Kidney (tissue), 14 donors: ENCODE measurements around the gene BEST1. TPM values are rescaled to one million over a fixed set of nuclear protein-coding genes. Genes with fewer than 3 reads are reported as not detected.

Source experiments
- DNase-seq, 5 donors: peaks; one replicate each; pipeline ENCODE4 v3.0.0-alpha.2; 2013 to 2020
- FAIRE-seq: peaks from 2 replicates; lab custom pipeline; 2012; peaks lifted over from hg19 to GRCh38; lab: Jason Lieb, UNC
- H3K27ac ChIP-seq, 2 donors: one replicate each; pipeline ENCODE4 v1.7.0; 2013; ENCODE audit warnings: low read depth in 2 of 2, low read length in 2 of 2, inconsistent platforms in 1 of 2
- H3K27me3 ChIP-seq: one replicate; pipeline ENCODE4 v1.7.1; 2013; ENCODE audit warnings: low read length, inconsistent platforms; ENCODE audit not compliant: control insufficient read depth, insufficient read depth
- H3K36me3 ChIP-seq, 3 donors: one replicate each; pipeline versions ENCODE4 v1.7.0 to v1.7.1; 2013; ENCODE audit warnings: low read length in 3 of 3, control low read depth in 1 of 3, inconsistent platforms in 1 of 3; ENCODE audit not compliant: insufficient read depth in 3 of 3, control insufficient read depth in 2 of 3
- H3K4me1 ChIP-seq, 3 donors: one replicate each; pipeline versions ENCODE4 v1.7.0 to v1.7.1; 2013; ENCODE audit warnings: low read length in 3 of 3, inconsistent platforms in 1 of 3, low read depth in 1 of 3; ENCODE audit not compliant: control insufficient read depth in 2 of 3, insufficient read depth in 2 of 3
- H3K4me3 ChIP-seq, 3 donors: one replicate each; pipeline versions ENCODE4 v1.7.0 to v1.8.1; 2013; ENCODE audit warnings: low read length in 3 of 3, control low read depth in 1 of 3, inconsistent platforms in 1 of 3
- H3K9ac ChIP-seq, 3 donors: one replicate each; pipeline versions ENCODE4 v1.7.0 to v1.7.1; 2013; ENCODE audit warnings: low read length in 3 of 3, control low read depth in 1 of 3, inconsistent platforms in 1 of 3
- H3K9me3 ChIP-seq, 3 donors: one replicate each; pipeline versions ENCODE4 v1.7.0 to v1.7.1; 2013; ENCODE audit warnings: low read length in 3 of 3, control low read depth in 1 of 3, inconsistent platforms in 1 of 3; ENCODE audit not compliant: control insufficient read depth in 2 of 3, insufficient read depth in 1 of 3
- intact Hi-C: fragments of 100-400 bp; cut with DNase I; formaldehyde crosslinking; loops from one replicate; pipeline ENCODE4 v1.11.1; 2022
- polyA plus RNA-seq: library from polyadenylated mRNA; stranded (reverse); fragments of 350-450 nt; fragmentation: Illumina TruSeq; extraction: RNeasy Lipid Tissue Mini Kit (QIAGEN cat#74804); gene quantifications from one replicate; pipeline ENCODE4 v1.2.3, GENCODE V29; 2014; ENCODE audit warnings: low read depth, low replicate concordance; ENCODE audit not compliant: insufficient read depth
- total RNA-seq: library from RNA; stranded (reverse); fragmentation: NEBNext Ultra II Directional; extraction: Animal tissue kit (Norgen Biotek cat#: 25700); gene quantifications from one replicate; pipeline ENCODE4 v1.2.1, GENCODE V29; 2021
- TF ChIP-seq, protein P1 (sequence below): IDR thresholded peaks from 3 replicates; pipeline ENCODE4 v1.5.1; 2012; ENCODE audit warnings: mild to moderate bottlenecking, moderate library complexity, borderline replicate concordance; ENCODE audit not compliant: insufficient read depth; ENCODE audit errors: extremely low read depth
- donor health status: control.
- donor health status: control.
- donor health status: control.
- donor health status: control.
- donor health status: control.
- donor health status: DM: yes; HTN: yes; CAD: no.
- donor health status: Normal renal cell carcinoma (clear cell type).

The BEST1 gene
- total and polyA plus RNA-seq, 2 donors from 2014 or later: 0.62 to 7.1 TPM

DNA sequence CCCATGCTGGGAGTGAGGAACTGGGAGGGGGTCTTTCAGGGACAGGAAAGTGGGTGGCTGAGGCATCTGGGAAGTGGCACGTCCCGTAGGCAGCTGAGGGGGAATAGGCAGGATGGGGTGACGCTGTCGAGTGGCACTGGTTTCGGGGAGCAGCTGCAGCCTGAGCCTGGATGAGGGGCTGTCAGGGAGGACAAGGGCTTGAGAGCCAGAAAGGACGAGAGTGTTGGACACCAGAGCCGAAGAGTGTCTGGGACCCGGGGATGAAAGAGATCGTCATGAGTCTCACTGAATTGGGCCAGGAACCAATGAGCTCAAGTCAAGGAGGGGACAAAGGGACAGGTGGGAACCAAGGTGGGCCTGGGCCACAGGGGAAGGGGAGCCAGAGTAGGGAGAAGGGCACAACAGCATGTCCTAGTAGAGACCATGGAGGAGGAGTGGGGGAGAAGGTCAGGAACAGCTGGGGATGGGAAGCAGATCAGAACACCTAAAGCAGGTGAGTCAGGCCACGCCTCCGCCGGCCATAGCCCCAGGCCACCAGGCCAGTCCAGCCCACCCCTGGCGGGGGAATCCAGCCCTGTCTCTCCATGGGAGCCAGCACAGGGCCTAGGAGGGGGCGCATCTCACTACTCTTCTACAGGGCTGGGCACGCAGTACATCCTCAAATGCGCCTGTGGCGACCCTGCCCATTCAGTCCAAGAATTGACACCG is 37.0 kb upstream of the BEST1 start:
- TF ChIP-seq, protein P1, sequence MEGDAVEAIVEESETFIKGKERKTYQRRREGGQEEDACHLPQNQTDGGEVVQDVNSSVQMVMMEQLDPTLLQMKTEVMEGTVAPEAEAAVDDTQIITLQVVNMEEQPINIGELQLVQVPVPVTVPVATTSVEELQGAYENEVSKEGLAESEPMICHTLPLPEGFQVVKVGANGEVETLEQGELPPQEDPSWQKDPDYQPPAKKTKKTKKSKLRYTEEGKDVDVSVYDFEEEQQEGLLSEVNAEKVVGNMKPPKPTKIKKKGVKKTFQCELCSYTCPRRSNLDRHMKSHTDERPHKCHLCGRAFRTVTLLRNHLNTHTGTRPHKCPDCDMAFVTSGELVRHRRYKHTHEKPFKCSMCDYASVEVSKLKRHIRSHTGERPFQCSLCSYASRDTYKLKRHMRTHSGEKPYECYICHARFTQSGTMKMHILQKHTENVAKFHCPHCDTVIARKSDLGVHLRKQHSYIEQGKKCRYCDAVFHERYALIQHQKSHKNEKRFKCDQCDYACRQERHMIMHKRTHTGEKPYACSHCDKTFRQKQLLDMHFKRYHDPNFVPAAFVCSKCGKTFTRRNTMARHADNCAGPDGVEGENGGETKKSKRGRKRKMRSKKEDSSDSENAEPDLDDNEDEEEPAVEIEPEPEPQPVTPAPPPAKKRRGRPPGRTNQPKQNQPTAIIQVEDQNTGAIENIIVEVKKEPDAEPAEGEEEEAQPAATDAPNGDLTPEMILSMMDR: no peak
- Histone ChIP-seq H3K36me3 (no peaks in the 10 kb centered on the region), H3K4me1 (peaks cover 0 to 18% (median 11%) of the 10 kb centered on the region in 3 donors), H3K27me3 (no peaks in the 10 kb centered on the region), H3K9ac (no peak overlapping the region), H3K4me3 (no peak overlapping the region), H3K9me3 (no peaks in the 10 kb centered on the region), H3K27ac (no peak overlapping the region)
- intact Hi-C loops: no loop called here
- no peak for FAIRE-seq
- no peak for DNase-seq

DNA sequence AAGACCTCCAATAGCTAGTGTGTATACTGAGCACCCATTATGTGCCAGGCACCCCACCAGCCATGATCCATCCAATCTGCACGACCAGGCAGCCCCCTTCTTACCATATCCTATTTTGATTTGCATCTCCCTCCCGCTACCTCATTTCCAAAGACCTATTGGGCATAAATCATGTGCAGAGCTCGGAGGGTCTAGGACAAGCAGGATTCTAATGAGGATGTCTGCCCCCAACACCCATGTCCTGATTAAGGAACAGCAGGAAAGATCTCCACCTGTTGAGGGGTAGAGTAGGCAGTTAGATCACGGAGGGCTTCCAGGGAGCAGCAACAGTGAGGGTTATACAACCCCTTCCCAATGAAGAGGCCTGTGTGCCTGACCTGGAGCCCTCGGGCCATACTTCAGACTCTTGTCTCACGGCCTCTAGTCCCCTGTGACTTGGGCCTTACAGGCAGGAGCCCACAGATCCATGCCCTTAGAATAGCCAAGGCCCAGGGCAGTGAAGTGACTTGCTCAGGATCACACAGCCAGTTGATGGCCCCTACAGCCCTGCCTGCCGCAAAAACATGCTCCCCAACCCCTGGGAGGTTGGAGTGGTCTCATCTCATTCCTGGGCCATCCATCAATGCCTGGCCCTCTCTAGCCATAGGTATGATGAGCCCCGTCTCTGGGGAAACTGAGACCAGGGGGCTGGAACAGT is 36.3 kb upstream of the BEST1 start:
- intact Hi-C loops: no loop called here
- no peak for FAIRE-seq

DNA sequence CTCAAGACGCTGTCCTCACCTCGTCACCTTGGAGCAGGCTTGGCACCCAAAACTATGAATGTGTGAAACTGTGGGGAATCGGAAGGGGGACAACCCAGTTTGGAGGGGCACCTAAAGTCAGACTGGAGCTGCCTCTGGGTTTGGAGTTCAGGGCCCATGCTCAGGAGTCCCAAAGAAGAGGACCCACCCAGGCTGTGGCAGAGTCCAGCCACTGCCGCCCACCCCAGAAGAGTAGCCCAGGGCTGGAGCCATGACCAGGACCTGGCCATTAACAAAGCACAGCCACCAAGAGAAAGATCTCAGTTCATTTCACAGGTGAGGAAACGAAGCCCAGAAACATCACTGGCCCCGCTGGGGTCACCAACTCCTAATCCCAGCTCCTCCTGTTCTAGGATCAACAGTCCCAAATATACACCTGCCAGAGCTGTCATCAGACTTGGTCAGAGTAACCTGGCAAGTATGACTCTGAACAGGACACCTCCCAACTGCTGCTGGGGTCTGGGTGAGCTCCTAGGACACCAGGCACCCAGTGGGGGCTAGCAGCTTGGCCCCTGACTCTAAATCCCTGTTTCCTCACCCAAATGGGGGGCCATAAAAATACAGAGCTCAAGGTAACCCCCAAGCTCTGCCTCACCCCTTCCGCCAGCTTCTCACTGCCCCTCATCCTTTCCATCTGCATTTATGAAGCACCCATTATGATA is 35.5 kb upstream of the BEST1 start:
- no peak overlapping the region for H3K9ac ChIP-seq
- H3K36me3 ChIP-seq: no peaks in the 10 kb centered on the region
- TF ChIP-seq, protein P1: no peak
- no peaks in the 10 kb centered on the region for H3K27me3 ChIP-seq
- no peak overlapping the region for H3K27ac ChIP-seq
- intact Hi-C loops: no loop called here
- peaks cover 0 to 22% (median 5%) of the 10 kb centered on the region in 3 donors for H3K4me1 ChIP-seq
- no peak overlapping the region for H3K4me3 ChIP-seq
- H3K9me3 ChIP-seq: no peaks in the 10 kb centered on the region
- FAIRE-seq (no peak), DNase-seq (no peak)

More for the DNA sequence above, 36.3 kb upstream of the BEST1 start:
- Histone ChIP-seq H3K4me1 (peaks cover 0 to 19% (median 6%) of the 10 kb centered on the region in 3 donors), H3K9ac (no peak overlapping the region), H3K36me3 (no peaks in the 10 kb centered on the region), H3K9me3 (no peaks in the 10 kb centered on the region), H3K4me3 (no peak overlapping the region), H3K27me3 (no peaks in the 10 kb centered on the region), H3K27ac (no peak overlapping the region)
- TF ChIP-seq, protein P1: no peak
- DNase-seq: no peak
